GM19463 (cell line): Measurements from ENCODE around the gene FOXL1.

Source experiments
- ATAC-seq: cut with Tn5 transposase; IDR thresholded peaks from one replicate; pipeline ENCODE4 v1.9.1; 2021; ENCODE audit warnings: mild to moderate bottlenecking, moderate library complexity; ENCODE audit not compliant: unreplicated experiment

FOXL1 gene

DNA sequence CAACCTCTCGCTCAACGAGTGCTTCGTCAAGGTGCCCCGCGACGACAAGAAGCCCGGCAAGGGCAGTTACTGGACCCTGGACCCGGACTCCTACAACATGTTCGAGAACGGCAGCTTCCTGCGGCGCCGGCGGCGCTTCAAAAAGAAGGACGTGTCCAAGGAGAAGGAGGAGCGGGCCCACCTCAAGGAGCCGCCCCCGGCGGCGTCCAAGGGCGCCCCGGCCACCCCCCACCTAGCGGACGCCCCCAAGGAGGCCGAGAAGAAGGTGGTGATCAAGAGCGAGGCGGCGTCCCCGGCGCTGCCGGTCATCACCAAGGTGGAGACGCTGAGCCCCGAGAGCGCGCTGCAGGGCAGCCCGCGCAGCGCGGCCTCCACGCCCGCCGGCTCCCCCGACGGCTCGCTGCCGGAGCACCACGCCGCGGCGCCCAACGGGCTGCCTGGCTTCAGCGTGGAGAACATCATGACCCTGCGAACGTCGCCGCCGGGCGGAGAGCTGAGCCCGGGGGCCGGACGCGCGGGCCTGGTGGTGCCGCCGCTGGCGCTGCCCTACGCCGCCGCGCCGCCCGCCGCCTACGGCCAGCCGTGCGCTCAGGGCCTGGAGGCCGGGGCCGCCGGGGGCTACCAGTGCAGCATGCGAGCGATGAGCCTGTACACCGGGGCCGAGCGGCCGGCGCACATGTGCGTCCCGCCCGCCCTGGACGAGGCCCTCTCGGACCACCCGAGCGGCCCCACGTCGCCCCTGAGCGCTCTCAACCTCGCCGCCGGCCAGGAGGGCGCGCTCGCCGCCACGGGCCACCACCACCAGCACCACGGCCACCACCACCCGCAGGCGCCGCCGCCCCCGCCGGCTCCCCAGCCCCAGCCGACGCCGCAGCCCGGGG is 10.4 kb upstream of the FOXL1 start:
- ATAC-seq, result no peak

DNA sequence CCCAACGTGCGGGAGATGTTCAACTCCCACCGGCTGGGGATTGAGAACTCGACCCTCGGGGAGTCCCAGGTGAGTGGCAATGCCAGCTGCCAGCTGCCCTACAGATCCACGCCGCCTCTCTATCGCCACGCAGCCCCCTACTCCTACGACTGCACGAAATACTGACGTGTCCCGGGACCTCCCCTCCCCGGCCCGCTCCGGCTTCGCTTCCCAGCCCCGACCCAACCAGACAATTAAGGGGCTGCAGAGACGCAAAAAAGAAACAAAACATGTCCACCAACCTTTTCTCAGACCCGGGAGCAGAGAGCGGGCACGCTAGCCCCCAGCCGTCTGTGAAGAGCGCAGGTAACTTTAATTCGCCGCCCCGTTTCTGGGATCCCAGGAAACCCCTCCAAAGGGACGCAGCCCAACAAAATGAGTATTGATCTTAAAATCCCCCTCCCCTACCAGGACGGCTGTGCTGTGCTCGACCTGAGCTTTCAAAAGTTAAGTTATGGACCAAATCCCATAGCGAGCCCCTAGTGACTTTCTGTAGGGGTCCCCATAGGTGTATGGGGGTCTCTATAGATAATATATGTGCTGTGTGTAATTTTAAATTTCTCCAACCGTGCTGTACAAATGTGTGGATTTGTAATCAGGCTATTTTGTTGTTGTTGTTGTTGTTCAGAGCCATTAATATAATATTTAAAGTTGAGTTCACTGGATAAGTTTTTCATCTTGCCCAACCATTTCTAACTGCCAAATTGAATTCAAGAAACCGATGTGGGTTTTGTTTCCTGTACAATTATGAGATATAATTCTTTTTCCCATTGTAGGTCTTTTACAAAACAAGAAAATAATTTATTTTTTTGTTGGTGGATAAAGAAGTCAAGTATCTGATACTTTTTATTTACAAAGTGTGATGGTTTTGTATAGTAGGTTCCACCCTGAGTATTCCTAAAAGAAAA is 9.4 kb upstream of the FOXL1 start:
- ATAC-seq, result no peak

DNA sequence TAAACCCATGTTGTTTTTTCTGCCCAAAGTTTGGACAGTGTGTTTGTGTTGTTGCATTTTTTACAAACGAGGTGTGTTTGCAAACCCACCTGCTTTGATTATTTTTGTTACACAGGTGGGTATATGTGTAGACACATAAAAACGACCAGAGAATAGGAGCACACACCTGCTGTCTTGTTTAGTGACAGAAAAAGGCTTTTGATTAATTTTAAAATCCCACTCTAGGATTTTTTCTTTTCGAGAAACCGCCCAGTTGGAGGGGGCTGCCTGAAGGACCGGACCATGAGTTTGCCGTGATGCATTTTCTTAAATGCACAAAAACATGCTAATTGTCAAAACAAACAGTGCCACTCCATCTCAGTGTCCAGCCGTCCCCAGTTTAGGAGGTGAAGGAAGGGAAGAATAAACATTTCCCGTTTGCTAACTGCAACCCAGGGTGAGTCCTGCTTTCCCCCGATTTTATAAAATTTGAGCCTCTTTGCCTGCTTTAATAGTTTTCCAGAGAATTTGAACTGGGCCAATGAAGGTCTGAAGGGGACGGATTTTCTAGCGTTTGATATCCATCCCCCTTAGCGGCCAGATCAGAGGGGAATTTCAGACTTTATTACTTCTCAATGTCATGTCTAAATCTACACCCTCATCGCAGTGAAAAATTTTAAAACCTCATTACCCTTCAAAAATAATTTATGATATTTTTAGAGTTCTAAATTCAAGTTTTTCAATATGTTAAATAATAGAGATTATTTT is 8.5 kb upstream of the FOXL1 start:
- ATAC-seq, result no peak

DNA sequence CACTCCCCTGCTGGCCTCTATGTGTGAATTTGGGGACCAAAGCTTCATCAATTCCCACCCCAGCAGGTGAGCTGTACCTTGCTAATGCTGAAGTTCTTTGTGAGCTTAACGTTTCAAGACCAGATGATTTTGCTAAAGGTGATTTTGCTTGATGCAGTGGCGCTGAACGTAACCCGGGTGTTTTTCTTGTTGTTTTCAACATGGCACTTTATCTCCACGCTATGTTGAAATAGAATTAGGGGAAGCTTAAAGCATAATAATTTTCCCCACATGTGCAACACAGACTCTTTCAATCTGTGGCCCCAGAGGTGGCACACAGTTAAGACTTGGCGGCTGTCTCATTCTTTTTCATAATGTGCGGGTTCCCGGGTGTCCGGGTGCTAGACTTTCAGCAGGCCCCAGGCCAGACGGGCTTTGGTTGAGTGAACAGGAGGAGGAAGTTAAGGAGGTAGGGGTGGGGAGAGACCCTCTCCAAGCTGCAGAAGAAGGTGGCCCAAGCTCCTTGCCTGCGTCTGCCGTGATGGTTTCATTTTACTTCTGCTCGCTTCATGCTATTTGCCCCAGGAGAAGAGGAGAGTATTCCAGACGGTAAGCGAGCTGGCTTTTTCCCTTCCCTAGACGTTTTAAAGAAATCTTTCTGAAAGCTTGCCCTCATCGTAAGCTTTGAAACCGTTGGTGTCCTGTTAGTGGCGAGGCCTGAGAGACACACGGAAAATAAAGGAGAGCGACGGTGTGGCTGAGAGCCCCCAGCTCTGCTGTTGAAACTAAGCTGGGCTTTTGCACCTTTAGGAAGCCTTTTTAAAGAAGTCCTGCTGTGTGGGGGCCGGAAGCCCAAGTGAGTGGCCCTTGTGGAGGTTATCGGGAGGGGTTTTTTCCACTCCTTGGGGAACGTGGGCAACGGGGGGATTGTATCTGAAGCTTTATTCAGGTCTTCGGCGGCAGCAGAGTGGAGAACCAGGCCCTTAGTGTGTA is 7.5 kb upstream of the FOXL1 start:
- ATAC-seq, result no peak

DNA sequence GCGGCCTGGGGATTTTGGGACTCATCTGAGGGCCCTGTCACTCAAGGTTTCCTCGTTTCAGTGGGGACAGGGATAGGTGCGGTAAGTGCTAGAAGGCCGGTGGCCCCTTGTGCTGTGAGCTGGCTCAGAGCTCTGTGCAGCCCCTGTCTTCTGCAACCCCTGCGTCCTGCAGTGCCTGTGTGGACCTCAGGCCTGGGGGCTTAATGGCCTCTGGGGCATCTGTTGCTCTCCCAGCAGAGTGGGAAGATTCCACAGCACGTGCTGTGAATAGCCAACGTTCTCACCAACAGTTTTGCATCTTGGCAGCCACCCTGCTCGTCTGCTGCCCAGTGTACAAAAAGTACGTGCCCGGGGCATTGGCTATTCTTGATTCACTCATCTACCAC is 6.8 kb upstream of the FOXL1 start:
- ATAC-seq, result no peak

DNA sequence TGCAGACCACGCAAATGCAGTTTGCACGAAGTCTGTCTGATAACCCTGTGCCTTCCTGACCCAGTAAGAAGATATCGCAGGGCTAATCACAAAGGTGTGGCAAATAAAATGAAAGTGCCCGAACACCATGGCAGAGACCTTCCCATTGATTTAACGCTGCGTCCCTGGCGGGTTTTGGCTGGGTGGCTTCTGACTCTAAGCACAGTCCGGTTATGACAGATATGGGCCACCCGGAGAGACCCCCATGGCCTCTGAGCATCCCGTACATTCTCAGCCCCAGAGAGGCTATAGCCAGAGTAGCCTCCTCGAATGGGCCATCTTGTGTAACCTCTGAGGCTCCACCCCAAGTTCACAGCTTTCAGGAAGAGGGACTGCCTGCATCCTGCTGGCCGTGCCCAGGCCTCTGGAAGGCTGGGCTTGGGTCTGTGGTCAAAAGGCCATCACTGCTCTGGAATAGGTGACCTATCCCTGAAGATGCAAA is 6.3 kb upstream of the FOXL1 start:
- ATAC-seq, result no peak

DNA sequence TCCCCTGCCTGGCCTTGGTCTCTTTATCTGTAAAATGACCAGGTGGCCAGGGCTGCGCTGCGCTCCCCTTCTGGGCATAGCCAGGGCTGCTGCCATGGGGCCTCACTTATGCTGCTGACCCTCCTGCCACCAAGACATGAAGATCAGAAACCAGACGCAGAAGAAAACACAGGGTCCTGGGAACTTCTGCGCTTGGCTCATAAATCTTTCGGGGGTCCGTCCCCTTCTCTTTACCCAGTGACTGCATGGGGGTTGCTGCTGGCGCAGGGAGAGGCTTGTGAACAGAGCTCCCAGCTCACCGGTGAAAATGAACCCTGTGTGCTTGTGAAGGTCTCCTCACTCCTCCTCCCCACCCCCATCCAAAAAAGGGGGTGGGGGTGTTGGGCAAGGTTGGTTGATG is 5.7 kb upstream of the FOXL1 start:
- ATAC-seq, result no peak

DNA sequence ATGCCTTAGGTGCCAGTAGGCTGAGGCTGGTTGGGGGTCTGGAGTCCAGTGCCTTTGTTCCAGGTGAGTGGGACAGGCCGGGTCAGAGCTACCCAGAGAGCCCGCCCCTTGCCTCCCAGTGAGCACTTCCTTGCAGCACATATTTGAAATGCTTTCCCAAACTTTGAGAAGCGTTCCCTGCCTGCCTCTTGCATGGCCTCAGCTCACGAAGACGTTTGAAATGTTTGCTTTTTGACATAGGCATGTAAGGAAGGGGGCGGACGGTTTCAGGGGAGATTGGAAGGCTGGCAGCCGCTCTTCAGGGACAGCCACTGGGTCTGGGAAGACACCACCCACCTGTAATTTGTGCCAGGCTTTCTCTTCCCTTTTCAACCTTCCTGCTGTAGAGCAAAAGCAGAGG is 5.1 kb upstream of the FOXL1 start:
- no peak for ATAC-seq

DNA sequence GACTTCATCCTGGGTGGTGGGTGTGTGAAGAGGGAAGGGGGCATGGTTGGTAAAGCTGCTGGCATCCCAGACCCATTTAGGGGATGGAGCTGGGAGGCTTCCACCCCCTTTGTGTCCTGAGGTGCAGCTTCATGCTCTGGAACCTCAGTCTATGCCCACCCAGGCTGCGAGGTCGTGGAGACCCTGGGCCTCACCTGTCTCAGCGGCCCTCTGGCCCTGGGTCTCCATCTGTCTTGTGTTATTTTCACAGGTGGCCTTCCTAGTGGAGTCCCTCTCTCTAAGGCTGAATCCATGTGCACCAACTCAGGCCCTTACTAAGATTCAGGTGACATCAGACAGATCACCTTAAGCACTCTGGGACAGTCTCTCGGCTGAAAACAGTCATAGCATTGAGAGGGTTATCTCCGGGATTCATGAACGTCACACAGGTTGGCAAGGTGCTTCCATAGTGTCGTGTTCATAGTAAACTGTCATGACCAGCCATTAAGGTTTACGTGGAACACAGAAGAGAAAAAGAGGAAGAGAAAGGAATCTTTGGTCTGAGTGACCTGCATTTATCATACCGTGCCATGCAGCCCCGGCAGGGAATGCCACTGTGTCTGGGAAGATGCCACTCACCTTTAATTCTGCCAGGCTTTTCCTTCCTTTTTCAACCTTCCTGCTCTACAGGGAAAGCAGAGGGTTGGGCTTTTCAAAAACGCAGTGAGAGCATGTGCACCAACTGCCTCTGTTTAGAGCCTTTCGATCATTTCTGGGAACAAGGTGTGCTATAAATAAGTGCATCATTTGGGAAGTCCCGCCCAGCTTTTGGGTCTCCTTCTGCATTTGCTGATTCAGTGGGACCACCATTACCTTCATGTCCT is 4.5 kb upstream of the FOXL1 start:
- no peak for ATAC-seq

DNA sequence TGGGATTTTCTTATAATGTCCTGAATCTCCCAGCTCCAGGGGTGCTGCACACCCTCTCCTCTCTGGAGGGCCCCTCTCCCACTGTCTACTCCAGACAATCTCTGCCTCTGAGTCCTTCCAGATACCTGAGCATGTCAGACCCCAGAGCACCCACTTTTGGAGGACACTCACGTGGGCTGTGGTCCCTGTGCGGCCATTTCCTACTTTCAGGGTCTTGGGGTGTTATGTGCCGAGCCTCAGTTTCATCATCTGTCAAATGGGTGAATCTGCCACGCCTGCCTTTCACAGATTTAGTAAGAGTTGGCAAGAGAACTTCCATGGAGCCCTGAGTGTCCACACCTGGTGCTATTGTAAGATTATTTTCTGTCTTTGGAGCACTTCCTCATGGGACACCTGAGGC is 3.7 kb upstream of the FOXL1 start:
- no peak for ATAC-seq

DNA sequence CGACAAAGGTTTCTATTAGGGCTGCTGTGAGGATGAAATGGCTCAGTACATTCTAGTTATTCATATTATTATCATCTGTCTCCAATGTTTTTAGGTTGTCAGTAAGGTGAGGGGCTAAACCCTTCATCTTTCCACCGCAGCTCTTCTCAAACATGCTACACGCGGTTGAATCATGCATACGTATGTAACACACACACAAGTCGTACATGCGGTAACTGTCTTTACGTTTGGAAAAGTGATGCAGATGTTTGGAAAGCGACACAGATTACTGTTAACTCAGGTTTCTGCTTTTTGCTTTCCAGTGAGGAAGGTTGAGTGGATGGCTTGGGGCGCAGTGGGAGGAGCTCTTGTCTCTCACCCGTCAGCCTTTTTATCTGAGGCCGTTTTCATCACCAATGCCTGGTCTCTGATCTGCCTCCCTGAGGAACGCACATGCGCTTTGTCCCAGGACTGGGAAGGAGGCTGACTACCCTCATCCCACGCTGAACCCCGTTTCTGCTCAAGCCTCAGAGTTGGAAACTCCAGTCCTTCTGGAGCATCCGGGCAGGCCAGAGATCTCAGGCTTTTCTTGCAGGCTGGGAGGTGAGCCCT is 3.2 kb upstream of the FOXL1 start:
- no peak for ATAC-seq

DNA sequence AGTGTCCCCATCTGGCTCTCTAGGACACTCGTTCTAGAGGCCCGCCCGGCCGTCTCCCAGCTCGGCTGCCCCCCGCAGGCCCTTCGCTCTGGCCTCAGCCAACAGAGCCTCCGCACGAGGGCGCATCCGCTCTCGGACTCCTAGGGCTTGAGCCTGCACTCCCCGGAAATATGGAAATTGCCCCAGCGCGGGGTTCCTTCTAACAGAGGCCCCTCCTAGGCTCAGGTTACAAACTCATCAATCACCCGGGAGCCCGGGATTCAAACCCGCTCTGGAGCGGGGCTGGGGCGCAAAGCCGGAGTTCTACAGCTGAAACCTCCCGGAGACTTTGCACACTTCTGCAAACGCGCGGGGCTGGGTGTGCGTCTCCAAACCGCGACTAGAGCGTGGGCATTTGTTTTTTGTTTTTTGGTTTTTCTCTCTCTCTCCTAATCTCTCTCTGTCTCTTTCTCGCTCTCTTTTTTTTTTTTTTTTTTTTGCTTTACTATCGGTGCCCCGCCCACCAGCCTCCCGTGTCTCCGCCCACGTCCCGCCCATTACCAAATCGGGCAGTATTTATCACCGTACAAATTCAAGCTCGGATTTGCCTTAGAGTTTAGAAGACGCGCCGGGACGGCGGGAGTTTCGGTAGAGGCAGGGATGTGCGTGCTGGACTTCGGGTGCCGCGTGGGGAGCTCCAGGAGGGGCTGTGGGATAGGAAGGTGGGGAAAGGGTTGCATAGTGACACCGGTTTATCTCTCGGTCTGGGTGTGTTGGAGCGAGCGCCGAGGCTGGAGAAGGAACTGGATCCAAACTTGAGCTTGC is 2.4 kb upstream of the FOXL1 start:
- peak; percentile 53 for ATAC-seq

DNA sequence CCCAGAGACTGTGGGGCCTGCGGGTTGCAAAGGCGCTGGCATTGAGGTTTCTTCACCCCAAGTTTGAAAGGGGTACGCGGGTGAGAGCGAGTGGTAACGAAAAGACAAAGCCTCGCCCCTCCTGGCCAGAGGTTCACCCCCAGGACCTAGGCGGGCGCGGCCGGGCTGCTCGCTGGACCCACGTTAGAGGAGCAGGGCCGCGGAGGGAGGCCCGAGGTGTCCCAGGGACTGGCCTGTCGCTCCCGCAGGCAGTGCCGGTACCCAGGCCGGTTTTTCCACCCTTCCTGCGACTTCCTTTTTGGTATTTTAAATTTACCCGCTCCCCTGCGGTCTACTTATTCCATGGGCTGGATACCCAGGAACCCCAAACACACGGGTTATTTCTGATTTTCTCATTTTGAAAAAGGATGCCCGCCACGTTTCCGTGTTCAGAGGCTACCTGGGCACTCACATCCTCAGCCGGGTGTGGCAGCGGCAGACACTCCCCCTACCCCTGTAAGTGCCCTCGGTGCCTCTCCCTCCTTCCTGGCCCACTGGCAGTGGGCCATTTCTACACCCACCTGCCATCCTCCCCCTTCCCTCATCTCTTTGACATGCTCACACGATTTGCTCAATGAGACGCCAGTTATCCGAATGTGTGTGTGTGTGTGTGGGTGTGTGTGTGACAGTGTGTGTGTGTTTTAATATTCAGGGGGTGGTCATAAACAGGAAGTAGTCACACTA is 1.6 kb upstream of the FOXL1 start:
- no peak for ATAC-seq

DNA sequence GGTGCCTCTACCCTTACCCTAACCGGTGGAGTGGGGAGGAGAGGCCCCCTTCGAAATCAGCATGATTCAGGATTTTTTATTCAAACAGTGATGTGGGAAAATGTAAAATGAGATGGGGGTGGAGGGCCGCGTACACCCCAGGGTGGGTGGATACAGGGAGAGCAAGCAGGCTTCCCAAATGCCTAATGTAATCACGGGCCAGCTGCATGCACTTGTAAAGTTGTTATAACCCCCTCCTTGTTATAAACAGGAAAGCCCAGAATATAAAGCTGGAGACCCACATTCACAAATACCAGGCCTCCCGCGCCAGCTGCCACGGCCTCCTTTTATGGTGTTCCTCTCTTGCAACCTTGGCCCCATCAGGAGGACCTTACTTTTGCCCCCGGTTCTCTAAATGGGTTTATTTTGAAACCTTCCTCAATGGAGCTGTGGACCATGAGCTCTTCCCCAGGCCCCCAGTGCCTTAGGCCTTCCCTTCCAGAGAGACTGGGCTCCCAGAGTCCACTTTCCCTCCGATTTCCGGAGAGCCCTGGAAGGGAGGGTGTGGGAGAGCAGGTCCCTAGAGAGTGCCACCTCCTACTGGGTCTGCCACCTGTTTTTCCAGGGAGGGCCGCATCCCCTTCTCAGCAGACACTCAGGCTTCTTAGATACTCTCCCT is 906 bp upstream of the FOXL1 start:
- ATAC-seq, result no peak

DNA sequence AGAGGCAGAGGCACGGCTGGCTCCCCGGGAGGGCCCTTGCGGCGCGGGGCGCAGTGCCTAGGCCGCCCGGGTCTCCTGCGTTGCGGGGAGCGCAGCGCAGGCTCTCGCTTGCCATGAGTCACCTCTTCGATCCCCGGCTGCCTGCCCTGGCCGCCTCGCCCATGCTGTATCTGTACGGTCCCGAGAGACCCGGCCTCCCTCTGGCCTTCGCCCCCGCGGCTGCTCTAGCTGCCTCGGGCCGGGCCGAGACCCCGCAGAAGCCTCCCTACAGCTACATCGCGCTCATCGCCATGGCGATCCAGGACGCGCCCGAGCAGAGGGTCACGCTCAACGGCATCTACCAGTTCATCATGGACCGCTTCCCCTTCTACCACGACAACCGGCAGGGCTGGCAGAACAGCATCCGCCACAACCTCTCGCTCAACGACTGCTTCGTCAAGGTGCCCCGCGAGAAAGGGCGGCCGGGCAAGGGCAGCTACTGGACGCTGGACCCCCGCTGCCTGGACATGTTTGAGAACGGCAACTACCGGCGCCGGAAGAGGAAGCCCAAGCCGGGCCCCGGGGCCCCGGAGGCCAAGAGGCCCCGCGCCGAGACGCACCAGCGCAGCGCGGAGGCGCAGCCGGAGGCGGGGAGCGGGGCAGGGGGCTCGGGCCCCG is 390 bp downstream of the FOXL1 start:
- no peak for ATAC-seq
